Stimulated activated CD4-positive, alpha-beta T cell treated with anti-CD3 and anti-CD28 coated beads, Interleukin-4, amount 100 ng/mL, for 1 hour (primary cell): Measurements from ENCODE around the gene TAF3.

Source experiments
- DNase-seq: peaks from one replicate; pipeline ENCODE4 v3.0.0-alpha.2; 2020

Gene TAF3

GRCh38 chr10:8036506-8037198, 218.3 kb downstream of the TAF3 start:
- DNase-seq: no peak

GRCh38 chr10:8037199-8037801, 219.0 kb downstream of the TAF3 start:
- no peak for DNase-seq

GRCh38 chr10:8037941-8038894, 219.9 kb downstream of the TAF3 start:
- DNase-seq: no peak

GRCh38 chr10:8039321-8039881, 221.1 kb downstream of the TAF3 start:
- no peak for DNase-seq

- no peak for DNase-seq
These were observed 222.3 kb downstream of the TAF3 start for GRCh38 chr10:8040651-8041050.

- DNase-seq: no peak
These were observed 223.1 kb downstream of the TAF3 start for GRCh38 chr10:8041284-8041991.

GRCh38 chr10:8041992-8042720, 223.9 kb downstream of the TAF3 start:
- DNase-seq: no peak

GRCh38 chr10:8042721-8043568, 224.6 kb downstream of the TAF3 start:
- no peak for DNase-seq

GRCh38 chr10:8043569-8044306, 225.4 kb downstream of the TAF3 start:
- peak; percentile 50 for DNase-seq

- DNase-seq: no peak
These were observed 226.1 kb downstream of the TAF3 start for GRCh38 chr10:8044331-8044907.

GRCh38 chr10:8044908-8045725, 226.8 kb downstream of the TAF3 start:
- no peak for DNase-seq

- DNase-seq: no peak
These were observed 227.6 kb downstream of the TAF3 start for GRCh38 chr10:8045726-8046494.

GRCh38 chr10:8047452-8048280, 229.4 kb downstream of the TAF3 start:
- DNase-seq: no peak

GRCh38 chr10:8048281-8049008, 230.1 kb downstream of the TAF3 start:
- DNase-seq: peak; percentile 61

GRCh38 chr10:8049045-8049864, 230.9 kb downstream of the TAF3 start:
- no peak for DNase-seq
